Stimulated activated CD4-positive, alpha-beta T cell treated with anti-CD3 and anti-CD28 coated beads, TNF-alpha, amount 100 ng/mL, for 1 hour (primary cell): ENCODE measurements around the gene IL1B.
"Not testable (repeated sequence)": the region's sequence is repeated elsewhere in the genome, so short reads cannot be mapped to it uniquely, and the experiment has no call there.

Experiments used
- DNase-seq, 3 donors: peaks; one replicate each; pipeline ENCODE4 v3.0.0-alpha.2; 2020; ENCODE audit warnings: low read depth in 3 of 3, low spot score in 1 of 3

Gene IL1B

GRCh38 chr2:112850588-112850987 is 14.0 kb upstream of the IL1B start:
- no peak for DNase-seq

GRCh38 chr2:112849956-112850355 is 13.4 kb upstream of the IL1B start:
- no peak for DNase-seq

- no peak for DNase-seq
These were observed 12.3 kb upstream of the IL1B start for GRCh38 chr2:112848833-112849232.

- no peak for DNase-seq
These were observed 9.5 kb upstream of the IL1B start for GRCh38 chr2:112846031-112846430.

- DNase-seq: no peak
These were observed 7.3 kb upstream of the IL1B start for GRCh38 chr2:112843836-112844235.

GRCh38 chr2:112843288-112843687 is 6.7 kb upstream of the IL1B start:
- no peak for DNase-seq

- DNase-seq: no peak
These were observed 4.9 kb upstream of the IL1B start for GRCh38 chr2:112841295-112842044.

GRCh38 chr2:112840068-112840445 is 3.5 kb upstream of the IL1B start:
- no peak for DNase-seq

GRCh38 chr2:112839407-112840067 is 3.0 kb upstream of the IL1B start:
- DNase-seq: no peak

- no peak for DNase-seq
These were observed 417 bp downstream of the IL1B start for GRCh38 chr2:112836163-112836560.

- no peak for DNase-seq
These were observed 930 bp downstream of the IL1B start for GRCh38 chr2:112835536-112836162.

GRCh38 chr2:112835061-112835501 is 1.5 kb downstream of the IL1B start:
- no peak for DNase-seq

- DNase-seq: no peak
These were observed 2.1 kb downstream of the IL1B start for GRCh38 chr2:112834396-112835037.

- DNase-seq: no peak
These were observed 2.6 kb downstream of the IL1B start for GRCh38 chr2:112833976-112834375.

GRCh38 chr2:112833639-112833931 is 3.0 kb downstream of the IL1B start:
- not testable (repeated sequence) for DNase-seq

GRCh38 chr2:112832841-112833638 is 3.5 kb downstream of the IL1B start:
- no peak for DNase-seq

- no peak for DNase-seq
These were observed 4.4 kb downstream of the IL1B start for GRCh38 chr2:112831946-112832840.

- DNase-seq: no peak
These were observed 5.1 kb downstream of the IL1B start for GRCh38 chr2:112831513-112831845.

GRCh38 chr2:112830682-112831512 is 5.7 kb downstream of the IL1B start:
- no peak for DNase-seq
